Stomach (tissue), 4 donors: Measurements from ENCODE around the gene LHFPL2.

Experiments used
- CTCF ChIP-seq, 7 experiments: fragments of 450-650 bp in 4 of 7; fragments of 200-600 bp in 3 of 7; sonication (generic) in 3 of 7; IDR thresholded peaks; one replicate each; pipeline ENCODE4 v1.5.1; 2016 to 2019; ENCODE audit warnings: antibody characterized with exemption in 7 of 7, control low read depth in 2 of 7, mild to moderate bottlenecking in 1 of 7
- EP300 ChIP-seq: sonication (generic); formaldehyde crosslinking; IDR thresholded peaks from one replicate; pipeline ENCODE4 v1.6.1; 2017; ENCODE audit warnings: antibody characterized with exemption
- POLR2AphosphoS5 ChIP-seq, 3 donors: sonication (generic); formaldehyde crosslinking; IDR thresholded peaks; one replicate each; pipeline ENCODE4 v1.6.1; 2016; ENCODE audit warnings: antibody characterized with exemption in 3 of 3

- TF ChIP-seq POLR2AphosphoS5 (IDR thresholded peaks at IDR 0.05) (no peak), CTCF (IDR thresholded peaks at IDR 0.05) (no peak), EP300 (no peak)
Measured at GRCh38 chr5:78598973-78599372, 49.6 kb downstream of the LHFPL2 start.
